PC-9 (cell line): ENCODE measurements around the gene SPOCK3.

Experiments
- EZH2 ChIP-seq: fragments of 200-600 bp; sonication (generic); IDR thresholded peaks from 2 replicates; pipeline ENCODE4 v1.8.0; 2017; ENCODE audit warnings: antibody characterized with exemption, low read depth
- TF ChIP-seq, protein P1 (sequence below): fragments of 200-600 bp; sonication (generic); conservative IDR thresholded peaks from 2 replicates; pipeline ENCODE4 v1.6.1; 2017; ENCODE audit warnings: mixed run types, antibody characterized with exemption, mild to moderate bottlenecking, moderate library complexity

DNA sequence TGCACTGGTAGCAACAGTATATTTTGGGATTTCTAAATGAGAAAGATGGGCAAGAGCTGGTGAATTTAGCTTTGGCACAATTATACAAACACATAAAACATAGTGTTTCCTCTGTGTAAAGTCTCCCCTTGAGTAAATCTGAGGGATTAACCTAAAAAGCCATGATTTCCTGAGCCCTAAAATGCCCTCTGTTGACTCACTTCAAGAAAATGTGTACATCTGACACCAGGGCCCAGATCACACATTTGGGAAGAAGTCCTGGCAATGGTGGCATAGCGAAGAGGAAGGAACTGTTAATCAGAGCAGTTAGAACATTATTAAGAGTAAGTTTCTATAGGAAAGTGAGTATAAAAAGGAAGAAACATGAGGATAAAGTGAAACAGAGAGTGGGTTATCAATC lies 338.5 kb downstream of the SPOCK3 start:
- TF ChIP-seq EZH2, result no peak
- TF ChIP-seq, protein P1, sequence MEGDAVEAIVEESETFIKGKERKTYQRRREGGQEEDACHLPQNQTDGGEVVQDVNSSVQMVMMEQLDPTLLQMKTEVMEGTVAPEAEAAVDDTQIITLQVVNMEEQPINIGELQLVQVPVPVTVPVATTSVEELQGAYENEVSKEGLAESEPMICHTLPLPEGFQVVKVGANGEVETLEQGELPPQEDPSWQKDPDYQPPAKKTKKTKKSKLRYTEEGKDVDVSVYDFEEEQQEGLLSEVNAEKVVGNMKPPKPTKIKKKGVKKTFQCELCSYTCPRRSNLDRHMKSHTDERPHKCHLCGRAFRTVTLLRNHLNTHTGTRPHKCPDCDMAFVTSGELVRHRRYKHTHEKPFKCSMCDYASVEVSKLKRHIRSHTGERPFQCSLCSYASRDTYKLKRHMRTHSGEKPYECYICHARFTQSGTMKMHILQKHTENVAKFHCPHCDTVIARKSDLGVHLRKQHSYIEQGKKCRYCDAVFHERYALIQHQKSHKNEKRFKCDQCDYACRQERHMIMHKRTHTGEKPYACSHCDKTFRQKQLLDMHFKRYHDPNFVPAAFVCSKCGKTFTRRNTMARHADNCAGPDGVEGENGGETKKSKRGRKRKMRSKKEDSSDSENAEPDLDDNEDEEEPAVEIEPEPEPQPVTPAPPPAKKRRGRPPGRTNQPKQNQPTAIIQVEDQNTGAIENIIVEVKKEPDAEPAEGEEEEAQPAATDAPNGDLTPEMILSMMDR, result no peak
